Calu3 (cell line): Measurements from ENCODE around the gene DGKD. TPM values are rescaled to one million over a fixed set of nuclear protein-coding genes. Genes with fewer than 3 reads are reported as not detected.

Experiments
- BruUV-seq: library from RNA; stranded (reverse); fragments of 400-500 nt; replicated peaks from 2 replicates; lab custom pipeline; 2021; lab: Mats Ljungman, UMichigan
- CTCF ChIA-PET: fragments of 300-600 bp; sonication (Branson Sonifier 250); formaldehyde crosslinking; loops from one replicate; lab custom pipeline; 2022; ENCODE audit warnings: antibody characterized with exemption; lab: Charles Lee
- DNase-seq: peaks from one replicate; pipeline ENCODE4 v3.0.0; 2022
- H3K27ac Mint-ChIP-seq: one replicate; pipeline ENCODE4 v1.8.0; 2022; ENCODE audit warnings: mixed read lengths; ENCODE audit not compliant: unreplicated experiment
- H3K27me3 Mint-ChIP-seq: one replicate; pipeline ENCODE4 v1.8.0; 2022; ENCODE audit warnings: mixed read lengths; ENCODE audit not compliant: unreplicated experiment
- H3K36me3 Mint-ChIP-seq: one replicate; pipeline ENCODE4 v1.8.0; 2022; ENCODE audit warnings: mild to moderate bottlenecking, moderate library complexity, mixed read lengths; ENCODE audit not compliant: insufficient read depth, unreplicated experiment
- H3K4me1 Mint-ChIP-seq: one replicate; pipeline ENCODE4 v1.8.0; 2022; ENCODE audit warnings: mild to moderate bottlenecking, low read depth, mixed read lengths; ENCODE audit not compliant: unreplicated experiment
- H3K4me3 Mint-ChIP-seq: one replicate; pipeline ENCODE4 v1.8.0; 2022; ENCODE audit warnings: mild to moderate bottlenecking, low read depth, moderate library complexity, mixed read lengths; ENCODE audit not compliant: unreplicated experiment
- H3K9me3 Mint-ChIP-seq: one replicate; pipeline ENCODE4 v1.8.0; 2022; ENCODE audit warnings: low read depth, mixed read lengths; ENCODE audit not compliant: unreplicated experiment
- intact Hi-C: fragments of 100-400 bp; cut with micrococcal nuclease; formaldehyde crosslinking; loops from one replicate; pipeline ENCODE4 v1.10.0; 2022; ENCODE audit not compliant: unreplicated experiment
- total RNA-seq: library from RNA; stranded (reverse); gene quantifications from 2 replicates; pipeline ENCODE4 v1.2.3, GENCODE V29; 2022
- TF ChIP-seq, protein P1 (sequence below): fragments of 200-600 bp; IDR thresholded peaks from one replicate; pipeline ENCODE4 v1.8.0; 2022; ENCODE audit warnings: antibody characterized with exemption; ENCODE audit not compliant: unreplicated experiment

DGKD gene
- total RNA-seq, 1 experiment from 2014 or later, result 26.5 TPM

DNA sequence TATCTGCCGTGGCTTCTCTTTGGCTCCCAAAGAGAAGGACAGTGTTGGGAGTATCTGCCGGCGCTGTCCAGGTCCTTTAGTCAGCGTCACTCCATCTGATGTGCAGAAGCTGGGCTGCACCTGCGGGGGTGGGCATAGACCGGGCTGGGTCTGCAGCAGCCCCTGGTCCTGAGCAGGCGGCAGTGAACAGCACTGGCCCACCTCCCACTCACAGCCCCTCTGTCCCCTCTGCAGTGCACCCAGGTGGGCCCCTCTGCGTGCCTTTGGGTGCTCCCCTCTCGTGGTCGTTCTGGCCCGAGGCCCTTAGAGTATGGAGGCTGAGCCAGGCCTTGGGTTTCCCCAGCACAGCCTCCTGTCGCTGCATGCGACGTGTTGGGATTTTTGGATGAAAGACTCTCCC lies 116.5 kb downstream of the DGKD start:
- intact Hi-C loops, result no loop called here
- BruUV-seq, result no TSS peak
- no peak overlapping the region for H3K4me3 Mint-ChIP-seq

DNA sequence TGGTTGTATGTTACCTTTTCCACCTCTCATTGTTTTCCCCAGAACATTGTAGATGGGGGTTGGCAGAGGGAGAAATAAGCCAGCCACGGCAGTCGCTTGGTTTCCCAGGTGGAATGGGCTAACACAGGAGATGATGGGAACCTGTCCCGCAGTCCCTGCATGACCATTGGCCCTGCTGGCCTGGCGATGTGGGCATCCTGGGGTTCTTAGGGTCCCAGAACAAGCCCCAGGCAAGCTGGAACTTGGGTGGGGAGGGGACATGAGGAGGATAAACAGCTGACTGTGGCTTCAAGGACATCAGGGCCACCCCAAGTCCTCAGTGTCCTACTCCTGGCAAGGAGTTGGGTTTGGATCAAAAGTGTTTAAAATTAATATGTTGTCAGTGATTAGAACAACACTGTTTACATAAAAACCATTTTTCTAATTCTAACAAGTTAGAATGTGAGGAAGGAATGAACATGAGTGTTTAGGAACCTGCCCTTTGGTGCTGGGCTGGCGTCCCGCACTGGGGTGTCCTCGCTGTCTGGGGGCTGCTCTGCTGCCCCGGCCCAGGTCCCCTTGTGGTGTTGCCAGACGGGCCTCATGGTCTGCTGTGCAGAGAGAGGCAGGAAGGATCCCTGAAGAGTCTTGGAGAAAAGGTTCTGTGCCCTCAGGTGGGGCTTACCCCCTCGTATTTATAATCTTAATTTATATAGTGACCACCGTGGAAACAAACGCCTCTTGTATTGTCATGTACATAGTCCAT lies 117.2 kb downstream of the DGKD start:
- no TSS peak for BruUV-seq
- no peak overlapping the region for H3K4me3 Mint-ChIP-seq
- peaks cover 41% of the 10 kb centered on the region for H3K36me3 Mint-ChIP-seq
- CTCF ChIA-PET, result no interaction called here
- no peaks in the 10 kb centered on the region for H3K4me1 Mint-ChIP-seq
- H3K9me3 Mint-ChIP-seq, result no peaks in the 10 kb centered on the region
- H3K27me3 Mint-ChIP-seq, result no peaks in the 10 kb centered on the region
- no peak overlapping the region for H3K27ac Mint-ChIP-seq
- DNase-seq, result no peak
- intact Hi-C loops, result no loop called here
- TF ChIP-seq, protein P1, sequence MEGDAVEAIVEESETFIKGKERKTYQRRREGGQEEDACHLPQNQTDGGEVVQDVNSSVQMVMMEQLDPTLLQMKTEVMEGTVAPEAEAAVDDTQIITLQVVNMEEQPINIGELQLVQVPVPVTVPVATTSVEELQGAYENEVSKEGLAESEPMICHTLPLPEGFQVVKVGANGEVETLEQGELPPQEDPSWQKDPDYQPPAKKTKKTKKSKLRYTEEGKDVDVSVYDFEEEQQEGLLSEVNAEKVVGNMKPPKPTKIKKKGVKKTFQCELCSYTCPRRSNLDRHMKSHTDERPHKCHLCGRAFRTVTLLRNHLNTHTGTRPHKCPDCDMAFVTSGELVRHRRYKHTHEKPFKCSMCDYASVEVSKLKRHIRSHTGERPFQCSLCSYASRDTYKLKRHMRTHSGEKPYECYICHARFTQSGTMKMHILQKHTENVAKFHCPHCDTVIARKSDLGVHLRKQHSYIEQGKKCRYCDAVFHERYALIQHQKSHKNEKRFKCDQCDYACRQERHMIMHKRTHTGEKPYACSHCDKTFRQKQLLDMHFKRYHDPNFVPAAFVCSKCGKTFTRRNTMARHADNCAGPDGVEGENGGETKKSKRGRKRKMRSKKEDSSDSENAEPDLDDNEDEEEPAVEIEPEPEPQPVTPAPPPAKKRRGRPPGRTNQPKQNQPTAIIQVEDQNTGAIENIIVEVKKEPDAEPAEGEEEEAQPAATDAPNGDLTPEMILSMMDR, result no peak

More for the DNA sequence above, 116.5 kb downstream of the DGKD start:
- Mint-ChIP-seq H3K9me3 (no peaks in the 10 kb centered on the region), H3K27me3 (no peaks in the 10 kb centered on the region), H3K27ac (no peak overlapping the region), H3K36me3 (peaks cover 40% of the 10 kb centered on the region), H3K4me1 (no peaks in the 10 kb centered on the region)
- CTCF ChIA-PET, result interaction anchor here (0.6 kb wide), 1 partner anchor 762 kb away, joined by 3 read pairs; no protein-coding TSS in a partner anchor
- DNase-seq, result no peak
- TF ChIP-seq, protein P1, result no peak

DNA sequence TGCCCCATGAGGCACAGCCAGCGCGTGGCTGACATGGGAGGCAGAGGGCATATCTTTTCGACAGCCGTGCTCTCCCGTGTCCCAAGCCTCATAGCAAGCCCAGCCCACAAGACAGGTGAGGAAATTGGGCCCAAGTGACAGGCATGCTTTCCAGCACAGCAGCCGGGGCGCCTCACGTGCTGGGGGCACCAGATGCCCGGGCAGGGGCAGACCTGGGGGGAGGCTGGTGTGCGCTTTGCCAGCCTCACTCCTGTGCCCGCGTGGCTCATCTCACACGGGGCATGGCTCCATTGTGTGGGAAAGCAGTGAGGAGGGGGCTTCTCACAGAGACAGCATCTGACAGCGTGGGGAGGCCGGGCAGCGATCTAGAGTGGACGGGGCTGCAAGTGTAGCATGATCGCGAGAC lies 119.1 kb downstream of the DGKD start:
- intact Hi-C loops, result no loop called here
- no peaks in the 10 kb centered on the region for H3K9me3 Mint-ChIP-seq
- H3K27ac Mint-ChIP-seq, result no peak overlapping the region
- H3K4me3 Mint-ChIP-seq, result no peak overlapping the region
- DNase-seq, result no peak
- CTCF ChIA-PET, result no interaction called here
- H3K27me3 Mint-ChIP-seq, result no peaks in the 10 kb centered on the region
- H3K36me3 Mint-ChIP-seq, result peaks cover 40% of the 10 kb centered on the region
- no TSS peak for BruUV-seq
- TF ChIP-seq, protein P1, result no peak
- H3K4me1 Mint-ChIP-seq, result no peaks in the 10 kb centered on the region

DNA sequence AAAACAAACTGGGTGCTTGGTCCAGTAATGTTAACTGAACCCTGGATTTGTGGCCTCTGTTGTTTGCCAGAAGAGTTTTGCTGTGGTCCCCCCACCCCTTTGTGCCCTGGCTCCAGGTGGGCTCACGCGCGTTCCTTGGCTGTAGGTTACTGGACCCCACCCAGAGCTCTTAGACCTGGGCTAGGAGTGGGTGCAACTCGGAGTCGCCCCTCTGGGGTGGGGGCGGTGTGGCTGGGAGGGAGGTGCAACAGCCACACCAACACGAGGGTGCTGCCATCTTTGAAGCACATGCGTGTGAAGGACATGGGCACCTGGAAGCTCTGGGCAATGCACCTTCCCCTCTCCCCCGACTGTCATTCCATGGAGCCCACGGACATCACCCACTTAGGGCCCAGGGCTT lies 119.6 kb downstream of the DGKD start:
- no peak overlapping the region for H3K27ac Mint-ChIP-seq
- intact Hi-C loops, result no loop called here
- H3K9me3 Mint-ChIP-seq, result no peaks in the 10 kb centered on the region
- CTCF ChIA-PET, result no interaction called here
- peaks cover 40% of the 10 kb centered on the region for H3K36me3 Mint-ChIP-seq
- DNase-seq, result no peak
- H3K27me3 Mint-ChIP-seq, result no peaks in the 10 kb centered on the region
- no peaks in the 10 kb centered on the region for H3K4me1 Mint-ChIP-seq
- TF ChIP-seq, protein P1, result no peak
- BruUV-seq, result no TSS peak
- no peak overlapping the region for H3K4me3 Mint-ChIP-seq
